HL-60 (cell line): ENCODE results near the gene KLRD1.
"Not testable (repeated sequence)": the region's sequence is repeated elsewhere in the genome, so short reads cannot be mapped to it uniquely, and the experiment has no call there.

ENCODE experiments used
- DNase-seq, 2 experiments: peaks; one replicate each; pipeline ENCODE4 v3.0.0-alpha.2; 2010 to 2020; ENCODE audit warnings: low read depth in 1 of 2, low spot score in 1 of 2
- H3K27ac ChIP-seq: fragments of 250-450 bp; sonication (Bioruptor Pico); replicated peaks from 2 replicates; pipeline ENCODE4 v1.5.1; 2020; ENCODE audit warnings: mild to moderate bottlenecking, moderate library complexity
- H3K27me3 ChIP-seq: fragments of 250-450 bp; sonication (Bioruptor Pico); 2 replicates; pipeline ENCODE4 v1.5.1; 2021; ENCODE audit warnings: mild to moderate bottlenecking, moderate library complexity; ENCODE audit not compliant: insufficient read depth, poor library complexity, severe bottlenecking
- H3K4me3 ChIP-seq: replicated peaks from 2 replicates; pipeline ENCODE4 v1.5.1; 2011; ENCODE audit warnings: mild to moderate bottlenecking, control low read depth, low read length; ENCODE audit not compliant: insufficient read depth
- GABPA ChIP-seq: IDR thresholded peaks from 2 replicates; pipeline ENCODE4 v1.6.1; 2012; ENCODE audit warnings: low read depth
- POLR2AphosphoS5 ChIP-seq: IDR thresholded peaks from 2 replicates; pipeline ENCODE4 v1.6.1; 2012; ENCODE audit warnings: low read depth
- SPI1 ChIP-seq: IDR thresholded peaks from 2 replicates; pipeline ENCODE4 v1.6.1; 2012; ENCODE audit warnings: low read depth, mild to moderate bottlenecking, borderline replicate concordance
- TF ChIP-seq, protein P1 (sequence below): IDR thresholded peaks from one replicate; pipeline ENCODE4 v1.5.1; 2011; ENCODE audit warnings: low read length, control low read depth, inconsistent platforms; ENCODE audit not compliant: insufficient read depth
- TF ChIP-seq, protein P2 (sequence below): IDR thresholded peaks from 2 replicates; pipeline ENCODE4 v1.6.1; 2012; ENCODE audit warnings: low read depth; ENCODE audit not compliant: insufficient replicate concordance

KLRD1 gene

GRCh38 chr12:10331642-10332239, 24.1 kb downstream of the KLRD1 start:
- peak; percentile 12 to 45 for DNase-seq
- no peak overlapping the region; the same call in 1 of the 2 replicates for H3K27ac ChIP-seq
- TF ChIP-seq, protein P1, sequence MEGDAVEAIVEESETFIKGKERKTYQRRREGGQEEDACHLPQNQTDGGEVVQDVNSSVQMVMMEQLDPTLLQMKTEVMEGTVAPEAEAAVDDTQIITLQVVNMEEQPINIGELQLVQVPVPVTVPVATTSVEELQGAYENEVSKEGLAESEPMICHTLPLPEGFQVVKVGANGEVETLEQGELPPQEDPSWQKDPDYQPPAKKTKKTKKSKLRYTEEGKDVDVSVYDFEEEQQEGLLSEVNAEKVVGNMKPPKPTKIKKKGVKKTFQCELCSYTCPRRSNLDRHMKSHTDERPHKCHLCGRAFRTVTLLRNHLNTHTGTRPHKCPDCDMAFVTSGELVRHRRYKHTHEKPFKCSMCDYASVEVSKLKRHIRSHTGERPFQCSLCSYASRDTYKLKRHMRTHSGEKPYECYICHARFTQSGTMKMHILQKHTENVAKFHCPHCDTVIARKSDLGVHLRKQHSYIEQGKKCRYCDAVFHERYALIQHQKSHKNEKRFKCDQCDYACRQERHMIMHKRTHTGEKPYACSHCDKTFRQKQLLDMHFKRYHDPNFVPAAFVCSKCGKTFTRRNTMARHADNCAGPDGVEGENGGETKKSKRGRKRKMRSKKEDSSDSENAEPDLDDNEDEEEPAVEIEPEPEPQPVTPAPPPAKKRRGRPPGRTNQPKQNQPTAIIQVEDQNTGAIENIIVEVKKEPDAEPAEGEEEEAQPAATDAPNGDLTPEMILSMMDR = peak; percentile 51
- no peak for TF ChIP-seq GABPA

DNA sequence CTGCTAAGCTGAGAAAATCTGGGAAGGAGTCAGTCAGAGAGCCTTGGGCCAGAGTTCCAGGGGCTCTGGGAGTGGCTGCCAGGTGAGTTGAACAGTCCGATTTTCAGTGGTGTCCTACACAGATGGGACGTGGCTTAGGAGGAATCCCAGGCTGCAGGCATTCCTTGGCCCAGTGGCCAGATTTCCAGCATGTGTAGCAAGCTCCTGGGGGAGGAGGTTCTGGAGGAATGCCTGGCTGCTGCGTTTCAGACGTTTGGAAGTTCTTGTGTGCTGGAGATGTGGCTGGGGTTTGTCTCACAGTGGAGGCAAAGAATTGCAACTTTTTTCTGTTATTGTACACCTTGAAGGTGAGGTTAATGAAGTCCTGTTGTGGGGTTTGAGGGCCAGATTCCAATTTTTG, 28.5 kb downstream of the KLRD1 start:
- not testable (repeated sequence) for H3K27me3 ChIP-seq, H3K4me3 ChIP-seq, H3K27ac ChIP-seq, DNase-seq

More at GRCh38 chr12:10331642-10332239, 24.1 kb downstream of the KLRD1 start:
- Histone ChIP-seq H3K4me3 (no peak overlapping the region), H3K27me3 (no peaks in the 10 kb centered on the region)

- H3K27me3 ChIP-seq, H3K4me3 ChIP-seq, DNase-seq, H3K27ac ChIP-seq: not testable (repeated sequence)
Measured at GRCh38 chr12:10338470-10338869, 30.8 kb downstream of the KLRD1 start.

GRCh38 chr12:10339053-10339840, 31.6 kb downstream of the KLRD1 start:
- Histone ChIP-seq H3K27me3 (no peaks in the 10 kb centered on the region), H3K27ac (no peak overlapping the region), H3K4me3 (no peak overlapping the region)
- DNase-seq = no peak
- TF ChIP-seq, protein P1 = no peak
- TF ChIP-seq GABPA (no peak), POLR2AphosphoS5 (no peak), SPI1 (no peak)
- TF ChIP-seq, protein P2, sequence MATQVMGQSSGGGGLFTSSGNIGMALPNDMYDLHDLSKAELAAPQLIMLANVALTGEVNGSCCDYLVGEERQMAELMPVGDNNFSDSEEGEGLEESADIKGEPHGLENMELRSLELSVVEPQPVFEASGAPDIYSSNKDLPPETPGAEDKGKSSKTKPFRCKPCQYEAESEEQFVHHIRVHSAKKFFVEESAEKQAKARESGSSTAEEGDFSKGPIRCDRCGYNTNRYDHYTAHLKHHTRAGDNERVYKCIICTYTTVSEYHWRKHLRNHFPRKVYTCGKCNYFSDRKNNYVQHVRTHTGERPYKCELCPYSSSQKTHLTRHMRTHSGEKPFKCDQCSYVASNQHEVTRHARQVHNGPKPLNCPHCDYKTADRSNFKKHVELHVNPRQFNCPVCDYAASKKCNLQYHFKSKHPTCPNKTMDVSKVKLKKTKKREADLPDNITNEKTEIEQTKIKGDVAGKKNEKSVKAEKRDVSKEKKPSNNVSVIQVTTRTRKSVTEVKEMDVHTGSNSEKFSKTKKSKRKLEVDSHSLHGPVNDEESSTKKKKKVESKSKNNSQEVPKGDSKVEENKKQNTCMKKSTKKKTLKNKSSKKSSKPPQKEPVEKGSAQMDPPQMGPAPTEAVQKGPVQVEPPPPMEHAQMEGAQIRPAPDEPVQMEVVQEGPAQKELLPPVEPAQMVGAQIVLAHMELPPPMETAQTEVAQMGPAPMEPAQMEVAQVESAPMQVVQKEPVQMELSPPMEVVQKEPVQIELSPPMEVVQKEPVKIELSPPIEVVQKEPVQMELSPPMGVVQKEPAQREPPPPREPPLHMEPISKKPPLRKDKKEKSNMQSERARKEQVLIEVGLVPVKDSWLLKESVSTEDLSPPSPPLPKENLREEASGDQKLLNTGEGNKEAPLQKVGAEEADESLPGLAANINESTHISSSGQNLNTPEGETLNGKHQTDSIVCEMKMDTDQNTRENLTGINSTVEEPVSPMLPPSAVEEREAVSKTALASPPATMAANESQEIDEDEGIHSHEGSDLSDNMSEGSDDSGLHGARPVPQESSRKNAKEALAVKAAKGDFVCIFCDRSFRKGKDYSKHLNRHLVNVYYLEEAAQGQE = no peak

GRCh38 chr12:10340946-10341345, 33.3 kb downstream of the KLRD1 start:
- not testable (repeated sequence) for H3K27me3 ChIP-seq, H3K4me3 ChIP-seq, DNase-seq, H3K27ac ChIP-seq

GRCh38 chr12:10341892-10342509, 34.3 kb downstream of the KLRD1 start:
- no peaks in the 10 kb centered on the region for H3K27me3 ChIP-seq
- H3K27ac ChIP-seq = no peak overlapping the region
- TF ChIP-seq SPI1 = no peak
- no peak for TF ChIP-seq GABPA
- TF ChIP-seq POLR2AphosphoS5 = peak; percentile 74
- TF ChIP-seq, protein P2 = no peak
- TF ChIP-seq, protein P1 = no peak
- DNase-seq = peak; percentile 51 to 73
- no peak overlapping the region for H3K4me3 ChIP-seq

GRCh38 chr12:10351457-10351856, 43.8 kb downstream of the KLRD1 start:
- H3K27ac ChIP-seq, H3K4me3 ChIP-seq: not testable (repeated sequence)

More at GRCh38 chr12:10351457-10351856, 43.8 kb downstream of the KLRD1 start:
- H3K27me3 ChIP-seq, DNase-seq: not testable (repeated sequence)
